Stomach (tissue), 9 donors: ENCODE results near the gene CD79B. TPM values are rescaled to one million over a fixed set of nuclear protein-coding genes. Genes with fewer than 3 reads are reported as not detected.

Experiments
- DNase-seq, 2 donors: peaks; one replicate each; pipeline versions ENCODE4 v3.0.0 to v3.0.0-alpha.2; 2013 to 2019
- H3K27ac ChIP-seq, 5 donors: fragments of 200-600 bp in 4 of 5; sonication (generic) in 4 of 5; one replicate each; pipeline ENCODE4 v1.5.1; 2013 to 2019; ENCODE audit warnings: mild to moderate bottlenecking in 1 of 5, moderate library complexity in 1 of 5
- H3K27me3 ChIP-seq, 3 donors: fragments of 200-600 bp; sonication (generic); one replicate each; pipeline ENCODE4 v1.5.1; 2017 to 2019; ENCODE audit warnings: mixed run types in 1 of 3
- H3K36me3 ChIP-seq, 4 donors: fragments of 200-600 bp; sonication (generic); 1 replicate in 3 of 4; 2 replicates in 1 of 4; pipeline ENCODE4 v1.5.1; 2016 to 2019
- H3K4me1 ChIP-seq, 4 donors: fragments of 200-600 bp; sonication (generic); one replicate each; pipeline ENCODE4 v1.5.1; 2016 to 2019
- H3K4me3 ChIP-seq, 4 donors: fragments of 200-600 bp; sonication (generic) in 3 of 4; one replicate each; pipeline ENCODE4 v1.5.1; 2016 to 2019; ENCODE audit warnings: mild to moderate bottlenecking in 1 of 4
- H3K9me3 ChIP-seq, 4 donors: fragments of 200-600 bp; sonication (generic); one replicate each; pipeline ENCODE4 v1.5.1; 2016 to 2019
- CTCF ChIP-seq, 7 experiments: fragments of 450-650 bp in 4 of 7; fragments of 200-600 bp in 3 of 7; sonication (generic) in 3 of 7; IDR thresholded peaks; one replicate each; pipeline ENCODE4 v1.5.1; 2016 to 2019; ENCODE audit warnings: antibody characterized with exemption in 7 of 7, control low read depth in 2 of 7, mild to moderate bottlenecking in 1 of 7
- EP300 ChIP-seq: sonication (generic); formaldehyde crosslinking; IDR thresholded peaks from one replicate; pipeline ENCODE4 v1.6.1; 2017; ENCODE audit warnings: antibody characterized with exemption
- POLR2A ChIP-seq, 4 donors: fragments of 450-650 bp; IDR thresholded peaks; one replicate each; pipeline ENCODE4 v1.6.1; 2016; ENCODE audit warnings: antibody characterized with exemption in 4 of 4, control low read depth in 2 of 4, mild to moderate bottlenecking in 1 of 4, moderate library complexity in 1 of 4
- POLR2AphosphoS5 ChIP-seq, 3 donors: sonication (generic); formaldehyde crosslinking; IDR thresholded peaks; one replicate each; pipeline ENCODE4 v1.6.1; 2016; ENCODE audit warnings: antibody characterized with exemption in 3 of 3
- WGBS, 5 donors: extraction: QIAGEN DNeasy Blood & Tissue Kit in 3 of 5; methylation state at CpG; one replicate each; pipeline versions ENCODE4 v1.1.5 to v1.1.7; 2013 to 2018; 5-methylcytosine and 5-hydroxymethylcytosine counted together
- intact Hi-C: fragments of 100-400 bp; cut with DNase I; formaldehyde crosslinking; loops from one replicate; pipeline ENCODE4 v1.15.1; 2023; ENCODE audit warnings: low total_unique reads
- polyA plus RNA-seq, 3 donors: library from polyadenylated mRNA; stranded (reverse); fragments of 200-250 nt; gene quantifications; one replicate each; pipeline ENCODE4 v1.2.3, GENCODE V29; 2013
- total RNA-seq, 5 donors: library from RNA; depleted of rRNA; stranded (reverse); fragments of >200 nt; gene quantifications; one replicate each; pipeline versions ENCODE4 v1.1.0 to v1.2.3, GENCODE V29; 2014 to 2016
- donor health status: healthy with polysubstance abuse.
- donor health status: Bipolar disorder and iron deficiency.
- donor health status: healthy.

Gene CD79B
- total and polyA plus RNA-seq, 8 donors, result 1.7 to 9.7 (median 5.3) TPM; not detected in 3

- Histone ChIP-seq H3K27me3 (peaks cover 0 to 3% (median 0%) of the 10 kb centered on the region in 3 donors), H3K4me3 (no peak overlapping the region), H3K27ac (no peak overlapping the region), H3K36me3 (no peaks in the 10 kb centered on the region), H3K4me1 (peaks cover 0 to 21% (median 0%) of the 10 kb centered on the region in 4 donors), H3K9me3 (no peaks in the 10 kb centered on the region)
- intact Hi-C loops, result no loop called here
- no peak for TF ChIP-seq POLR2AphosphoS5 (IDR thresholded peaks at IDR 0.05)
- no peak for TF ChIP-seq CTCF (IDR thresholded peaks at IDR 0.05)
- no peak for TF ChIP-seq EP300
- no peak for TF ChIP-seq POLR2A (IDR thresholded peaks at IDR 0.05)
- 84 to 90% (median 88%) methylated on average over 4 to 10 of the region's 10 CpGs for WGBS, 5 donors
- no peak for DNase-seq
These were observed 3.0 kb downstream of the CD79B start for GRCh38 chr17:63928966-63929695.

DNA sequence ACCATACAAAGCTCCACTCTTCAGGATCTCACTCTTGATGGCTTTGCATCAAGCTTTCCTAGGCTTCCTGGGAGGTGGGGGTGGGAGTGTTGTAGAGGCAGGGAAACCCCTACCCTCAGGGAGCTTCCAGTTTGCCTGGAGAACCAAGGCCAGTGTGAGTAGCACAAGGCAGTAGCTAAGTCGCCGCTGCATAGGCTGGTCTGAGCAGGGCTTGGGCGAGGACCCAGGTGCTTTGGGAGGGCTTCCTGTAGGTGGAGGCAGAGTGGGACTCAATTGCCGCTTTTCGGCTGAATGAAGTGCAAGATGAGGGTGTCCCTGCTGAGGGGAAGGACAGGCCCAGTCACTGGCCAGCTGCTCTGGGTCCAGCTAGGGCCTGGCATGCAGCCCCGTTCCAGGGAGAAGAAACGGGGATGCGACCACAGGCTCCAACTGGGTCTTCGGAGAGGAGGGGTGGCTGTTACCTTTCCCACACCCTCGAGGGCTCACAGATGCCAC is 3.9 kb downstream of the CD79B start:
- WGBS, 5 donors, result 83 to 89% (median 87%) methylated on average over 10 of the region's 10 CpGs
- Histone ChIP-seq H3K36me3 (no peaks in the 10 kb centered on the region), H3K9me3 (no peaks in the 10 kb centered on the region), H3K4me3 (no peak overlapping the region), H3K4me1 (peaks cover 0 to 21% (median 0%) of the 10 kb centered on the region in 4 donors), H3K27ac (no peak overlapping the region), H3K27me3 (no peaks in the 10 kb centered on the region)
- intact Hi-C loops, result no loop called here
- no peak for TF ChIP-seq CTCF (IDR thresholded peaks at IDR 0.05)
- no peak for TF ChIP-seq POLR2AphosphoS5 (IDR thresholded peaks at IDR 0.05)
- no peak for TF ChIP-seq POLR2A (IDR thresholded peaks at IDR 0.05)
- no peak for TF ChIP-seq EP300
- no peak for DNase-seq

GRCh38 chr17:63927464-63928171 is 4.5 kb downstream of the CD79B start:
- Histone ChIP-seq H3K27ac (no peak overlapping the region), H3K36me3 (no peaks in the 10 kb centered on the region), H3K4me1 (peaks cover 0 to 21% (median 0%) of the 10 kb centered on the region in 4 donors), H3K27me3 (no peaks in the 10 kb centered on the region), H3K9me3 (no peaks in the 10 kb centered on the region), H3K4me3 (no peak overlapping the region)
- TF ChIP-seq POLR2AphosphoS5 (IDR thresholded peaks at IDR 0.05), result no peak
- no peak for TF ChIP-seq EP300
- no peak for TF ChIP-seq CTCF (IDR thresholded peaks at IDR 0.05)
- TF ChIP-seq POLR2A (IDR thresholded peaks at IDR 0.05), result no peak
- no peak for DNase-seq
- intact Hi-C loops, result no loop called here
- 61 to 75% (median 70%) methylated on average over 6 to 8 of the region's 8 CpGs for WGBS, 5 donors

GRCh38 chr17:63926164-63926563 is 6.0 kb downstream of the CD79B start:
- no peak for TF ChIP-seq POLR2AphosphoS5 (IDR thresholded peaks at IDR 0.05)
- no peak for TF ChIP-seq CTCF (IDR thresholded peaks at IDR 0.05)
- no peak for TF ChIP-seq EP300
- no peak for TF ChIP-seq POLR2A (IDR thresholded peaks at IDR 0.05)
- no peaks in the 10 kb centered on the region for H3K36me3 ChIP-seq

More at GRCh38 chr17:63926164-63926563, 6.0 kb downstream of the CD79B start:
- H3K4me1 ChIP-seq, result peaks cover 0 to 7% (median 0%) of the 10 kb centered on the region in 4 donors
- no peaks in the 10 kb centered on the region for H3K27me3 ChIP-seq
- no peak for DNase-seq
- H3K4me3 ChIP-seq, result no peak overlapping the region
- intact Hi-C loops, result no loop called here
- H3K9me3 ChIP-seq, result no peaks in the 10 kb centered on the region
- no peak overlapping the region for H3K27ac ChIP-seq
- WGBS, 5 donors, result 84 to 98% (median 93%) methylated on average over 2 of the region's 2 CpGs
